GM12875 (cell line): ENCODE results near the gene TUFT1.

Experiments
- H3K4me3 ChIP-seq: one replicate; pipeline ENCODE4 v1.5.1; 2011; ENCODE audit warnings: low read depth, low read length, control low read depth
- TF ChIP-seq, protein P1 (sequence below): IDR thresholded peaks from 2 replicates; pipeline ENCODE4 v1.5.1; 2011; ENCODE audit warnings: low read depth, mild to moderate bottlenecking, control low read depth, inconsistent platforms, low read length, moderate library complexity, borderline replicate concordance; ENCODE audit not compliant: insufficient read depth

TUFT1 gene

DNA sequence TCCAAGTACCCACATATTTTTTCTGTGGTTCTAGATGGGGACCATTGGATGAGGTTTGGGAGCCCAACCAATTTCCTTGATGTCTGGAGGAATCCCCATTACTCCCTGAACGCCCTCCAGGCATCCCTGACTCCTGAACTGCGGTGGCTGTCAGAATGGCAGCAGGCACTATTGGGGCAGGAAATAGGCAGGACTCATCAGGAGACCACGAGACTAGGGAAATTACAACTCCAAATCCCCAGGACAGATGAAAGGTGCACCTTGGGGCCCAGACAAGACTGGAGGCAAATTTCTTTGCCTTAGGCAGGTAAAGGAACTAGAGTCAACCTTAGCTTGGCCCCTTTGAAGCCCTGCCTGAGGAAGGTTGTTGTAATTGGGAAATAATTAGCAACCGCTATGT is 27.8 kb upstream of the TUFT1 start:
- H3K4me3 ChIP-seq = no peak overlapping the region
- TF ChIP-seq, protein P1, sequence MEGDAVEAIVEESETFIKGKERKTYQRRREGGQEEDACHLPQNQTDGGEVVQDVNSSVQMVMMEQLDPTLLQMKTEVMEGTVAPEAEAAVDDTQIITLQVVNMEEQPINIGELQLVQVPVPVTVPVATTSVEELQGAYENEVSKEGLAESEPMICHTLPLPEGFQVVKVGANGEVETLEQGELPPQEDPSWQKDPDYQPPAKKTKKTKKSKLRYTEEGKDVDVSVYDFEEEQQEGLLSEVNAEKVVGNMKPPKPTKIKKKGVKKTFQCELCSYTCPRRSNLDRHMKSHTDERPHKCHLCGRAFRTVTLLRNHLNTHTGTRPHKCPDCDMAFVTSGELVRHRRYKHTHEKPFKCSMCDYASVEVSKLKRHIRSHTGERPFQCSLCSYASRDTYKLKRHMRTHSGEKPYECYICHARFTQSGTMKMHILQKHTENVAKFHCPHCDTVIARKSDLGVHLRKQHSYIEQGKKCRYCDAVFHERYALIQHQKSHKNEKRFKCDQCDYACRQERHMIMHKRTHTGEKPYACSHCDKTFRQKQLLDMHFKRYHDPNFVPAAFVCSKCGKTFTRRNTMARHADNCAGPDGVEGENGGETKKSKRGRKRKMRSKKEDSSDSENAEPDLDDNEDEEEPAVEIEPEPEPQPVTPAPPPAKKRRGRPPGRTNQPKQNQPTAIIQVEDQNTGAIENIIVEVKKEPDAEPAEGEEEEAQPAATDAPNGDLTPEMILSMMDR = no peak

DNA sequence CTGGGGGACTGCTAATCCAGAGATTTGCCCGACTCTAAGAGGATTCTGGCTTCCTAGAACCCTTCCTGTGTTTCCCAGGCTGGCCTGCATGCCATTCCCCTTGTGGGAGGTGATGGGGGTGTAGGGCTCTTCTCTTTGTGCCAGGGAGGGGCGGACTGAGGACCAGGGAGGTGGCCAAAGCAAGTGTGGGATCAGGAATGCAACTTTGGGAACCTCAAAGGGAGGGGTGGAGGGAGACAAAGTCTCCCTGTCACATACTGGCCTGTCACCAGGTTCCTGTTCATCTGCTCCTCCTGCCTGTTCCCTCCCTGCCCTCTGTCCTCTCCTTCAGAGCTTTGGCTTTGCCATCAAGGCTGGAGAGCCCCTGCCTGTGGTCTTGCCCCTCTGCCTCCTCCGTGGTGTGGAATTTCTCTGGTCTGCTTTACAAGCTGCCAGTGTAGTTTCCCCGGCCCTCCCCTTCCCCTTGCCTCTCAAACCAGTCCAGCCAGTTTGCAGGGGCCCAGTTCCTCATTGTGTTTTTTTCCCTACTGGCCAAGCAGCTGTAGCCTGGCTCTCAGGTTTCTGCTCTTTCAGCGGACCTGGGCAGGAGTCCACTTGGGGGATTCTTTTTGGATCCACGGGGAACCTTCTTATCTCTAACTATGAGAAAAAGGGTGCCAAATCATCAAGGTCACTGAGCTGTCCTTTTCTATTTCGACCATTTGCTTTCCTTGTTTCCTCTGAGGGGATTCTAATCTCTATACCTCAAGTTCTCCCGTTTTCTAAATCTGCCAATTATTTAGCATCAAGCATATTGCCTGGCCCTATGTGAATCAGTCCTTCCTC is 27.1 kb upstream of the TUFT1 start:
- H3K4me3 ChIP-seq = no peak overlapping the region
- TF ChIP-seq, protein P1 = no peak

GRCh38 chr1:151513626-151514121 is 26.4 kb upstream of the TUFT1 start:
- no peak overlapping the region for H3K4me3 ChIP-seq
- TF ChIP-seq, protein P1 = no peak

- TF ChIP-seq, protein P1 = no peak
- H3K4me3 ChIP-seq = no peak overlapping the region
Measured at GRCh38 chr1:151514366-151514765, 25.7 kb upstream of the TUFT1 start.

DNA sequence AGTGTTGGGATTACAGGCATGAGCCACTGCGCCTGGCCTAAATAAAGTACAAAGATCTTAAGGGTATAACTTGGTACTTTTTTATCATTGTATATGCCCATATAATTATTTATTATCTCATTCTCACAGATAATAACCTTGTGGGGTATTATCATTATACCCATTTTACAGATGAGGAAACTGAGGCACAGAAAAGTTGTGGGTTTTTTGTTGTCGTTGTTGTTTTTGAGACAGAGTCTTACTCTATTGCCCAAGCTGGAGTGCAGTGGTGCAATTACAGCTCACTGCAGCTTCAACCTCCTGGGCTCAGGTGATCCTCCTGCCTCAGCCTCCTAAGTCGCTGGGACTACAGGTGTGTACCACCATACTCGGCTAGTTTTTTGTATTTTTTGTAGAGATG is 24.8 kb upstream of the TUFT1 start:
- TF ChIP-seq, protein P1 = no peak
- no peak overlapping the region for H3K4me3 ChIP-seq

DNA sequence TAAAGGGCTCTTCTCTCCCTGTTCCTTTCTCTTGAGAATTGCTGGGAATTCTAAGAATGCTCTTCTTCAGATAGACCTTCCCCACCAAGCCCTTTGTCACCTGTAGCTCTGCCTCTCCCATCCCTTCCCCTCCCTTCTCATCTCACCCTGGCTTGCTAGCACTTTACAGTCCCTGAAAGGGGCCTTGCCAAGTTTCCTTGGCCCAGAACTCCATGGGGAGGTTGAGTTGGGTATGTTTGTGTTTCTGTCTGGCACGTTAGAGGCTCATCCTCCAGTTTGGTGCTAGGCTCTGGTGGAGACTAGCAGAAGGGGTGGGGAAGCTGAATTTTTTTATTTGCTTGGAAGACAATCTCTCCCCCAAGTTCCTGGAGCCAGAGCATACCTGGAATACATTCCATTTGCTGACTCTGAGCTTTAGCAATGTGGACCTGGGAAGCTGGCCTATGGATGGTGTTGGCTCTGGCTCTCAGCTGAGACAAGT is 24.0 kb upstream of the TUFT1 start:
- H3K4me3 ChIP-seq = no peak overlapping the region
- TF ChIP-seq, protein P1 = no peak

DNA sequence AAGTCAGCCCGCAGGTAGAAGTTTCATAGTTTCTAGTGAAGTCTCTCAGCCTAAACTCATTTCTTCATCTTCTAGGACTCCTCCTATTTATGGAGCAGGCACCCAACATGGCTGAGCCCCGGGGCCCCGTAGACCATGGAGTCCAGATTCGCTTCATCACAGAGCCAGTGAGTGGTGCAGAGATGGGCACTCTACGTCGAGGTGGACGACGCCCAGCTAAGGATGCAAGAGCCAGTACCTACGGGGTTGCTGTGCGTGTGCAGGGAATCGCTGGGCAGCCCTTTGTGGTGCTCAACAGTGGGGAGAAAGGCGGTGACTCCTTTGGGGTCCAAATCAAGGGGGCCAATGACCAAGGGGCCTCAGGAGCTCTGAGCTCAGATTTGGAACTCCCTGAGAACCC is 21.7 kb upstream of the TUFT1 start:
- no peak overlapping the region for H3K4me3 ChIP-seq

More for the DNA sequence above, 21.7 kb upstream of the TUFT1 start:
- TF ChIP-seq, protein P1 = no peak
